Tibial nerve (tissue), 4 donors: ENCODE measurements around the gene FAM161B.

Experiments used
- EP300 ChIP-seq, 2 donors: sonication (generic); formaldehyde crosslinking; IDR thresholded peaks; one replicate each; pipeline ENCODE4 v1.6.1; 2017; ENCODE audit warnings: antibody characterized with exemption in 2 of 2, mild to moderate bottlenecking in 1 of 2
- POLR2A ChIP-seq, 2 donors: fragments of 450-650 bp; IDR thresholded peaks; one replicate each; pipeline ENCODE4 v1.6.1; 2017; ENCODE audit warnings: antibody characterized with exemption in 2 of 2, mild to moderate bottlenecking in 2 of 2, moderate library complexity in 2 of 2
- TF ChIP-seq, protein P1 (sequence below), 5 experiments: fragments of 200-600 bp in 3 of 5; fragments of 450-650 bp in 2 of 5; sonication (generic) in 3 of 5; IDR thresholded peaks; one replicate each; pipeline ENCODE4 v1.5.1; 2016 to 2019; ENCODE audit warnings: antibody characterized with exemption in 5 of 5, mild to moderate bottlenecking in 3 of 5, moderate library complexity in 2 of 5

DNA sequence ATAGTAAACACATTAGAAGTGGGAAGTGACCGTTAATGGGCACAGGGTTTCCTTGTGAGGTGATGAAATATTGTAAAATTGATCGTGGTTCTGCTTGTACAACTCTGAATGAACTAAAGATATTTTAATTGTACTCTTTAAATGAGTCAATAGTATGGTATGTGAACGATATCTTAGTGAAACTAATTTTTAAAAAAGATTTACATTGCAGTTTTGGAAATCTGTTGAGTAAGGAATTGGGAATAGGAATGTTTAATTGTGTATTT, 61.5 kb downstream of the FAM161B start:
- TF ChIP-seq, protein P1, sequence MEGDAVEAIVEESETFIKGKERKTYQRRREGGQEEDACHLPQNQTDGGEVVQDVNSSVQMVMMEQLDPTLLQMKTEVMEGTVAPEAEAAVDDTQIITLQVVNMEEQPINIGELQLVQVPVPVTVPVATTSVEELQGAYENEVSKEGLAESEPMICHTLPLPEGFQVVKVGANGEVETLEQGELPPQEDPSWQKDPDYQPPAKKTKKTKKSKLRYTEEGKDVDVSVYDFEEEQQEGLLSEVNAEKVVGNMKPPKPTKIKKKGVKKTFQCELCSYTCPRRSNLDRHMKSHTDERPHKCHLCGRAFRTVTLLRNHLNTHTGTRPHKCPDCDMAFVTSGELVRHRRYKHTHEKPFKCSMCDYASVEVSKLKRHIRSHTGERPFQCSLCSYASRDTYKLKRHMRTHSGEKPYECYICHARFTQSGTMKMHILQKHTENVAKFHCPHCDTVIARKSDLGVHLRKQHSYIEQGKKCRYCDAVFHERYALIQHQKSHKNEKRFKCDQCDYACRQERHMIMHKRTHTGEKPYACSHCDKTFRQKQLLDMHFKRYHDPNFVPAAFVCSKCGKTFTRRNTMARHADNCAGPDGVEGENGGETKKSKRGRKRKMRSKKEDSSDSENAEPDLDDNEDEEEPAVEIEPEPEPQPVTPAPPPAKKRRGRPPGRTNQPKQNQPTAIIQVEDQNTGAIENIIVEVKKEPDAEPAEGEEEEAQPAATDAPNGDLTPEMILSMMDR (IDR thresholded peaks at IDR 0.05), result no peak
- TF ChIP-seq POLR2A (IDR thresholded peaks at IDR 0.05), result no peak
- no peak for TF ChIP-seq EP300 (IDR thresholded peaks at IDR 0.05)
